SHP77 treated with DMSO at 0.1 percent for 48 hours (cell line): ENCODE results near the gene GPR89A.
"Not testable (repeated sequence)": the region's sequence is repeated elsewhere in the genome, so short reads cannot be mapped to it uniquely, and the experiment has no call there.

ENCODE experiments used
- DNase-seq: peaks from one replicate; lab custom pipeline; 2025; lab: John Stamatoyannopoulos, UW

GPR89A gene

GRCh38 chr1:145686078-145686477 lies 78.3 kb downstream of the GPR89A start:
- DNase-seq: not testable (repeated sequence)

GRCh38 chr1:145688328-145688727 lies 80.5 kb downstream of the GPR89A start:
- no peak for DNase-seq

GRCh38 chr1:145688924-145689323 lies 81.1 kb downstream of the GPR89A start:
- no peak for DNase-seq

GRCh38 chr1:145689922-145690321 lies 82.1 kb downstream of the GPR89A start:
- no peak for DNase-seq

GRCh38 chr1:145690587-145691558 lies 83.1 kb downstream of the GPR89A start:
- no peak for DNase-seq

GRCh38 chr1:145692785-145693443 lies 85.1 kb downstream of the GPR89A start:
- DNase-seq: no peak

GRCh38 chr1:145695821-145696629 lies 88.2 kb downstream of the GPR89A start:
- no peak for DNase-seq

GRCh38 chr1:145696630-145696960 lies 88.8 kb downstream of the GPR89A start:
- no peak for DNase-seq

GRCh38 chr1:145701306-145701862 lies 93.6 kb downstream of the GPR89A start:
- DNase-seq: no peak

- DNase-seq: no peak
These were observed 94.3 kb downstream of the GPR89A start for GRCh38 chr1:145702052-145702451.

- DNase-seq: no peak
These were observed 95.0 kb downstream of the GPR89A start for GRCh38 chr1:145702826-145703225.

- DNase-seq: no peak
These were observed 97.8 kb downstream of the GPR89A start for GRCh38 chr1:145705622-145706021.

- no peak for DNase-seq
These were observed 98.4 kb downstream of the GPR89A start for GRCh38 chr1:145706086-145706664.

GRCh38 chr1:145707183-145707867 lies 99.5 kb downstream of the GPR89A start, which contains the start of gene PDZK1:
Gene PDZK1, minus strand, starts transcription at chr1:145707368. Its CDS starts 19,347 bp downstream, at chr1:145688021.
- no peak for DNase-seq

GRCh38 chr1:145708063-145708462 lies 100.3 kb downstream of the GPR89A start:
- no peak for DNase-seq

- no peak for DNase-seq
These were observed 102.7 kb downstream of the GPR89A start for GRCh38 chr1:145710291-145711027.

GRCh38 chr1:145711213-145711651 lies 103.4 kb downstream of the GPR89A start:
- DNase-seq: no peak

- DNase-seq: no peak
These were observed 106.8 kb downstream of the GPR89A start for GRCh38 chr1:145714524-145715111.

GRCh38 chr1:145716641-145717345 lies 109.0 kb downstream of the GPR89A start:
- DNase-seq: no peak
